COLO668 (cell line): ENCODE results near the gene KAT8.

Experiments
- DNase-seq: peaks from one replicate; lab custom pipeline; 2025; ENCODE audit not compliant: unreplicated experiment; lab: John Stamatoyannopoulos, UW

Gene KAT8

GRCh38 chr16:31106509-31107464 is 10.7 kb upstream of the KAT8 start:
- no peak for DNase-seq

- DNase-seq, result no peak
These were observed 10.0 kb upstream of the KAT8 start for GRCh38 chr16:31107465-31107867.

- DNase-seq, result peak; percentile 76
These were observed 9.2 kb upstream of the KAT8 start, which contains the start of gene BCKDK for GRCh38 chr16:31108035-31108793. BCKDK (plus strand) TSS chr16:31108386; CDS start chr16:31109224, 838 bp downstream.

GRCh38 chr16:31108794-31109558 is 8.5 kb upstream of the KAT8 start:
- DNase-seq, result no peak

GRCh38 chr16:31109622-31110021 is 7.8 kb upstream of the KAT8 start:
- DNase-seq, result no peak

- DNase-seq, result no peak
These were observed 7.1 kb upstream of the KAT8 start for GRCh38 chr16:31110106-31111034.

GRCh38 chr16:31111881-31112466 is 5.5 kb upstream of the KAT8 start:
- DNase-seq, result no peak

- no peak for DNase-seq
These were observed 4.8 kb upstream of the KAT8 start for GRCh38 chr16:31112711-31113110.

- DNase-seq, result no peak
These were observed 4.0 kb upstream of the KAT8 start for GRCh38 chr16:31113121-31114120.

GRCh38 chr16:31114468-31114867 is 3.0 kb upstream of the KAT8 start:
- no peak for DNase-seq

- no peak for DNase-seq
These were observed 1.0 kb downstream of the KAT8 start for GRCh38 chr16:31118223-31119155.

GRCh38 chr16:31120129-31120528 is 2.7 kb downstream of the KAT8 start:
- no peak for DNase-seq

- no peak for DNase-seq
These were observed 8.4 kb downstream of the KAT8 start for GRCh38 chr16:31125844-31126243.

GRCh38 chr16:31127182-31127581 is 9.7 kb downstream of the KAT8 start:
- DNase-seq, result no peak

GRCh38 chr16:31128711-31129567 is 11.5 kb downstream of the KAT8 start:
- no peak for DNase-seq

GRCh38 chr16:31129568-31130335 is 12.3 kb downstream of the KAT8 start:
- no peak for DNase-seq
